SK-N-SH treated with all-trans-retinoic acid at 6 μM for 48 hours (cell line): Measurements from ENCODE around the gene EXOSC5.
"Not testable (repeated sequence)": the region's sequence is repeated elsewhere in the genome, so short reads cannot be mapped to it uniquely, and the experiment has no call there.

Experiments
- ATAC-seq: fragments of 200-7000 bp; cut with Tn5 transposase; 3 replicates; pipeline ENCODE4 v1.9.1; 2020; ENCODE audit warnings: mild to moderate bottlenecking, moderate library complexity
- ARNTL ChIP-seq: fragments of 450-650 bp; formaldehyde crosslinking; IDR thresholded peaks from 2 replicates; pipeline ENCODE4 v1.5.0; 2020; ENCODE audit warnings: low read depth, mild to moderate bottlenecking, moderate library complexity, borderline replicate concordance
- BACH2 ChIP-seq: fragments of 250-450 bp; sonication (Bioruptor Pico); IDR thresholded peaks from 2 replicates; pipeline ENCODE4 v1.9.0; 2021; ENCODE audit warnings: mild to moderate bottlenecking, borderline replicate concordance
- CREB5 ChIP-seq: fragments of 250-450 bp; sonication (Bioruptor Pico); IDR thresholded peaks from 2 replicates; pipeline ENCODE4 v1.5.1; 2020; ENCODE audit warnings: low read depth, mild to moderate bottlenecking, moderate library complexity
- ESRRG ChIP-seq: fragments of 250-450 bp; sonication (Bioruptor Pico); IDR thresholded peaks from 2 replicates; pipeline ENCODE4 v1.6.1; 2021; ENCODE audit warnings: mild to moderate bottlenecking
- GLIS3 ChIP-seq: fragments of 250-450 bp; sonication (Bioruptor Pico); IDR thresholded peaks from 2 replicates; pipeline ENCODE4 v1.5.0; 2020; ENCODE audit warnings: mild to moderate bottlenecking, moderate library complexity
- ISL1 ChIP-seq: fragments of 250-450 bp; sonication (Bioruptor Pico); IDR thresholded peaks from 2 replicates; pipeline ENCODE4 v2.1.2; 2022; ENCODE audit warnings: mild to moderate bottlenecking, moderate library complexity
- OSR1 ChIP-seq: fragments of 250-450 bp; sonication (Bioruptor Pico); IDR thresholded peaks from 2 replicates; pipeline ENCODE4 v1.8.0; 2022; ENCODE audit warnings: moderate library complexity, mild to moderate bottlenecking, inconsistent platforms
- RARB ChIP-seq: fragments of 250-450 bp; sonication (Bioruptor Pico); IDR thresholded peaks from 2 replicates; pipeline ENCODE4 v1.8.0; 2021; ENCODE audit warnings: mild to moderate bottlenecking, moderate library complexity
- SNAI2 ChIP-seq: fragments of 250-450 bp; sonication (Bioruptor Pico); IDR thresholded peaks from 2 replicates; pipeline ENCODE4 v1.5.0; 2020; ENCODE audit warnings: mild to moderate bottlenecking, moderate library complexity
- TCF4 ChIP-seq: fragments of 250-450 bp; sonication (Bioruptor Pico); IDR thresholded peaks from 2 replicates; pipeline ENCODE4 v1.8.0; 2021; ENCODE audit warnings: mild to moderate bottlenecking, moderate library complexity, borderline replicate concordance
- TOX ChIP-seq: fragments of 250-450 bp; sonication (Bioruptor Pico); IDR thresholded peaks from 2 replicates; pipeline ENCODE4 v1.8.0; 2021; ENCODE audit warnings: mild to moderate bottlenecking, moderate library complexity, borderline replicate concordance
- ZC3H10 ChIP-seq: fragments of 250-450 bp; sonication (Bioruptor Pico); IDR thresholded peaks from 2 replicates; pipeline ENCODE4 v1.5.1; 2021; ENCODE audit warnings: mild to moderate bottlenecking, moderate library complexity
- ZFP3 ChIP-seq: fragments of 250-450 bp; sonication (Bioruptor Pico); IDR thresholded peaks from 2 replicates; pipeline ENCODE4 v1.5.0; 2020; ENCODE audit warnings: mild to moderate bottlenecking, moderate library complexity
- ZFP30 ChIP-seq: fragments of 450-650 bp; formaldehyde crosslinking; IDR thresholded peaks from 2 replicates; pipeline ENCODE4 v1.5.0; 2022; ENCODE audit warnings: mild to moderate bottlenecking, moderate library complexity
- ZNF565 ChIP-seq: fragments of 450-650 bp; formaldehyde crosslinking; conservative IDR thresholded peaks from 2 replicates; pipeline ENCODE4 v1.5.0; 2020; ENCODE audit warnings: low read depth, mild to moderate bottlenecking, moderate library complexity
- ZNF70 ChIP-seq: fragments of 450-650 bp; formaldehyde crosslinking; IDR thresholded peaks from 2 replicates; pipeline ENCODE4 v1.5.0; 2020; ENCODE audit warnings: mild to moderate bottlenecking, moderate library complexity
- ZNF8 ChIP-seq: fragments of 450-650 bp; formaldehyde crosslinking; IDR thresholded peaks from 2 replicates; pipeline ENCODE4 v1.5.0; 2020; ENCODE audit warnings: mild to moderate bottlenecking, moderate library complexity
- TF ChIP-seq, protein P1 (sequence below): fragments of 250-450 bp; sonication (Bioruptor Pico); IDR thresholded peaks from 2 replicates; pipeline ENCODE4 v1.8.0; 2021; ENCODE audit warnings: low read depth, mild to moderate bottlenecking, moderate library complexity, borderline replicate concordance
- TF ChIP-seq, protein P2 (sequence below): fragments of 250-450 bp; sonication (Bioruptor Pico); IDR thresholded peaks from 2 replicates; pipeline ENCODE4 v1.5.0; 2020; ENCODE audit warnings: mild to moderate bottlenecking, moderate library complexity
- TF ChIP-seq, protein P3 (sequence below): fragments of 250-450 bp; sonication (Bioruptor Pico); IDR thresholded peaks from 2 replicates; pipeline ENCODE4 v1.5.1; 2021; ENCODE audit warnings: mild to moderate bottlenecking, moderate library complexity
- TF ChIP-seq, protein P4 (sequence below): fragments of 250-450 bp; sonication (Bioruptor Pico); IDR thresholded peaks from 2 replicates; pipeline ENCODE4 v1.8.0; 2020; ENCODE audit warnings: mild to moderate bottlenecking, moderate library complexity, borderline replicate concordance

EXOSC5 gene

GRCh38 chr19:41409288-41409687 is 12.1 kb upstream of the EXOSC5 start:
- peak; percentile 60 for ATAC-seq
- TF ChIP-seq TOX (CRISPR knock-in tag) (no peak), ZC3H10 (no peak), ISL1 (CRISPR knock-in tag) (no peak), SNAI2 (no peak), ZFP3 (CRISPR knock-in tag) (no peak), CREB5 (CRISPR knock-in tag) (no peak), ZNF565 (CRISPR knock-in tag) (no peak)
- TF ChIP-seq, protein P1, sequence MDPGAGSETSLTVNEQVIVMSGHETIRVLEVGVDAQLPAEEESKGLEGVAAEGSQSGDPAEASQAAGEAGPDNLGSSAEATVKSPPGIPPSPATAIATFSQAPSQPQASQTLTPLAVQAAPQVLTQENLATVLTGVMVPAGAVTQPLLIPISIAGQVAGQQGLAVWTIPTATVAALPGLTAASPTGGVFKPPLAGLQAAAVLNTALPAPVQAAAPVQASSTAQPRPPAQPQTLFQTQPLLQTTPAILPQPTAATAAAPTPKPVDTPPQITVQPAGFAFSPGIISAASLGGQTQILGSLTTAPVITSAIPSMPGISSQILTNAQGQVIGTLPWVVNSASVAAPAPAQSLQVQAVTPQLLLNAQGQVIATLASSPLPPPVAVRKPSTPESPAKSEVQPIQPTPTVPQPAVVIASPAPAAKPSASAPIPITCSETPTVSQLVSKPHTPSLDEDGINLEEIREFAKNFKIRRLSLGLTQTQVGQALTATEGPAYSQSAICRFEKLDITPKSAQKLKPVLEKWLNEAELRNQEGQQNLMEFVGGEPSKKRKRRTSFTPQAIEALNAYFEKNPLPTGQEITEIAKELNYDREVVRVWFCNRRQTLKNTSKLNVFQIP (CRISPR knock-in tag): no peak
- TF ChIP-seq, all 23 proteins: peak for 0

- ATAC-seq: not testable (repeated sequence)
These were observed 11.7 kb upstream of the EXOSC5 start for GRCh38 chr19:41408846-41409245.

DNA sequence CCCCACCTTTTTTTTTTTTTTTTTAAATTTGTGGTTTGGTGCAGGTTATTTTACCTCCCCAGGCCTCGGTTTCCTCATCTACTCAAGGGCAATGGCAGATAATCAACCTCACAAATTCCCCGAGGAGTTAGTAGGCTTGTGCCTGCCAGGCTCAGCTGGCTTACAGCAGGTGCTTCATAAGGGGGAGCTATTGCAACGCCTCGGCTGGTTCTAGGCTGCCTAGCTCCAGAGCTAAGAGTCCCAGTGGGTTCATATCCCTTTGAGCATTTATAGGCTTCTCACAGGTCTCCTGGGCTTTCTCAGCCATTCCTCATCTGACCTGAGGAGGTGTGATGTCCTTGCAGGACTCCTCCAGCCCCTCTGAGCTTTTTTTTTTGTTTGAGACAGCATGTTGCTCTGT is 11.1 kb upstream of the EXOSC5 start:
- no peak; the same call in 2 of the 3 replicates for ATAC-seq
- TF ChIP-seq OSR1 (CRISPR knock-in tag) (no peak), SNAI2 (no peak), ZC3H10 (no peak), RARB (CRISPR knock-in tag) (no peak), ESRRG (no peak), ZNF70 (no peak), ARNTL (no peak), TCF4 (CRISPR knock-in tag) (no peak), ZNF8 (CRISPR knock-in tag) (no peak), BACH2 (CRISPR knock-in tag) (no peak), ZFP3 (CRISPR knock-in tag) (no peak), TOX (CRISPR knock-in tag) (no peak)
- TF ChIP-seq, protein P2, sequence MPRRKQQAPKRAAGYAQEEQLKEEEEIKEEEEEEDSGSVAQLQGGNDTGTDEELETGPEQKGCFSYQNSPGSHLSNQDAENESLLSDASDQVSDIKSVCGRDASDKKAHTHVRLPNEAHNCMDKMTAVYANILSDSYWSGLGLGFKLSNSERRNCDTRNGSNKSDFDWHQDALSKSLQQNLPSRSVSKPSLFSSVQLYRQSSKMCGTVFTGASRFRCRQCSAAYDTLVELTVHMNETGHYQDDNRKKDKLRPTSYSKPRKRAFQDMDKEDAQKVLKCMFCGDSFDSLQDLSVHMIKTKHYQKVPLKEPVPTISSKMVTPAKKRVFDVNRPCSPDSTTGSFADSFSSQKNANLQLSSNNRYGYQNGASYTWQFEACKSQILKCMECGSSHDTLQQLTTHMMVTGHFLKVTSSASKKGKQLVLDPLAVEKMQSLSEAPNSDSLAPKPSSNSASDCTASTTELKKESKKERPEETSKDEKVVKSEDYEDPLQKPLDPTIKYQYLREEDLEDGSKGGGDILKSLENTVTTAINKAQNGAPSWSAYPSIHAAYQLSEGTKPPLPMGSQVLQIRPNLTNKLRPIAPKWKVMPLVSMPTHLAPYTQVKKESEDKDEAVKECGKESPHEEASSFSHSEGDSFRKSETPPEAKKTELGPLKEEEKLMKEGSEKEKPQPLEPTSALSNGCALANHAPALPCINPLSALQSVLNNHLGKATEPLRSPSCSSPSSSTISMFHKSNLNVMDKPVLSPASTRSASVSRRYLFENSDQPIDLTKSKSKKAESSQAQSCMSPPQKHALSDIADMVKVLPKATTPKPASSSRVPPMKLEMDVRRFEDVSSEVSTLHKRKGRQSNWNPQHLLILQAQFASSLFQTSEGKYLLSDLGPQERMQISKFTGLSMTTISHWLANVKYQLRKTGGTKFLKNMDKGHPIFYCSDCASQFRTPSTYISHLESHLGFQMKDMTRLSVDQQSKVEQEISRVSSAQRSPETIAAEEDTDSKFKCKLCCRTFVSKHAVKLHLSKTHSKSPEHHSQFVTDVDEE: no peak
- TF ChIP-seq, protein P3, sequence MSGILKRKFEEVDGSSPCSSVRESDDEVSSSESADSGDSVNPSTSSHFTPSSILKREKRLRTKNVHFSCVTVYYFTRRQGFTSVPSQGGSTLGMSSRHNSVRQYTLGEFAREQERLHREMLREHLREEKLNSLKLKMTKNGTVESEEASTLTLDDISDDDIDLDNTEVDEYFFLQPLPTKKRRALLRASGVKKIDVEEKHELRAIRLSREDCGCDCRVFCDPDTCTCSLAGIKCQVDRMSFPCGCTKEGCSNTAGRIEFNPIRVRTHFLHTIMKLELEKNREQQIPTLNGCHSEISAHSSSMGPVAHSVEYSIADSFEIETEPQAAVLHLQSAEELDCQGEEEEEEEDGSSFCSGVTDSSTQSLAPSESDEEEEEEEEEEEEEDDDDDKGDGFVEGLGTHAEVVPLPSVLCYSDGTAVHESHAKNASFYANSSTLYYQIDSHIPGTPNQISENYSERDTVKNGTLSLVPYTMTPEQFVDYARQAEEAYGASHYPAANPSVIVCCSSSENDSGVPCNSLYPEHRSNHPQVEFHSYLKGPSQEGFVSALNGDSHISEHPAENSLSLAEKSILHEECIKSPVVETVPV: no peak

GRCh38 chr19:41407271-41407670 is 10.1 kb upstream of the EXOSC5 start:
- ATAC-seq: no peak

More at GRCh38 chr19:41407271-41407670, 10.1 kb upstream of the EXOSC5 start:
- TF ChIP-seq ZFP30 (CRISPR knock-in tag) (no peak), ZC3H10 (no peak), ARNTL (no peak), SNAI2 (no peak), ZNF565 (CRISPR knock-in tag) (no peak), ZFP3 (CRISPR knock-in tag) (no peak), GLIS3 (CRISPR knock-in tag) (no peak), ZNF70 (no peak)
- TF ChIP-seq, protein P2: no peak
- TF ChIP-seq, protein P4, sequence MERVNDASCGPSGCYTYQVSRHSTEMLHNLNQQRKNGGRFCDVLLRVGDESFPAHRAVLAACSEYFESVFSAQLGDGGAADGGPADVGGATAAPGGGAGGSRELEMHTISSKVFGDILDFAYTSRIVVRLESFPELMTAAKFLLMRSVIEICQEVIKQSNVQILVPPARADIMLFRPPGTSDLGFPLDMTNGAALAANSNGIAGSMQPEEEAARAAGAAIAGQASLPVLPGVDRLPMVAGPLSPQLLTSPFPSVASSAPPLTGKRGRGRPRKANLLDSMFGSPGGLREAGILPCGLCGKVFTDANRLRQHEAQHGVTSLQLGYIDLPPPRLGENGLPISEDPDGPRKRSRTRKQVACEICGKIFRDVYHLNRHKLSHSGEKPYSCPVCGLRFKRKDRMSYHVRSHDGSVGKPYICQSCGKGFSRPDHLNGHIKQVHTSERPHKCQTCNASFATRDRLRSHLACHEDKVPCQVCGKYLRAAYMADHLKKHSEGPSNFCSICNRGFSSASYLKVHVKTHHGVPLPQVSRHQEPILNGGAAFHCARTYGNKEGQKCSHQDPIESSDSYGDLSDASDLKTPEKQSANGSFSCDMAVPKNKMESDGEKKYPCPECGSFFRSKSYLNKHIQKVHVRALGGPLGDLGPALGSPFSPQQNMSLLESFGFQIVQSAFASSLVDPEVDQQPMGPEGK: no peak
- TF ChIP-seq, protein P3: no peak
